Cardiac septum (tissue), 1 donor: ENCODE data around the gene SDK1. TPM values are rescaled to one million over a fixed set of nuclear protein-coding genes. Genes with fewer than 3 reads are reported as not detected.

Experiments
- DNase-seq: peaks from one replicate; pipeline ENCODE4 v3.0.0-alpha.2; 2020; ENCODE audit warnings: low spot score
- intact Hi-C: fragments of 100-400 bp; cut with DNase I; formaldehyde crosslinking; loops from one replicate; pipeline ENCODE4 v1.14.0; 2022
- total RNA-seq: library from RNA; stranded (reverse); fragmentation: NEBNext Ultra II Directional; extraction: Animal tissue kit (Norgen Biotek cat#: 25700); gene quantifications from one replicate; pipeline ENCODE4 v1.2.1, GENCODE V29; 2021
- donor health status: DM: no; HTN: no; CAD: no.

Gene SDK1
- total RNA-seq, 1 donor from 2014 or later, result 0.32 TPM

DNA sequence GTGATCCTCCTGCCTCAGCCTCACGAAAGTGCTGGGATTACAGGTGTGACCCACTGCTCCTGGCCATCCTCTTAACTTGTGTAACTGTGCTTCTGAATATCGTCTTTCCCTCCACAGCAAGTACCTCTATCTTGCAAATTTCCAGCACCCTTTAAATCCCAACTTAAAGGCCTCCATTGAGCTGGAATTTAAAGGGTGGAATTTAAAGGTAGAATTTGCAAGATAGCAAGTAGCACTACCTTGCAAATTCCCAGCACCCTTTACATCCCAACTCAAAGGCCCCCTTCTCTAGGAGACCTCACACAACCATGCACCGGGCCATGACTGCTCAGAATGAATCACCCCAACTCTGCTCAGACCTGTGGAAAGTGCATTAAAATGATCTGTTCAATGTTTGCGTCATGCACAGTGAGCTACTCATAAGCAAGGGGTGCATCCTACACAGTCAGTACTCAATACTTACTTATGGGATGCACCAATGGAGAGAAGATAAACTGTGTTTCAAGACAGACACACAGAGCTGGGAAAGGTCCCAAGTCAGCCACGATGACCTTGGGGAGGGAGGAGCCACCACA, 17.8 kb upstream of the SDK1 start:
- intact Hi-C loops, result no loop called here

GRCh38 chr7:3285652-3286051, 15.4 kb upstream of the SDK1 start:
- intact Hi-C loops, result no loop called here

More for the DNA sequence above, 17.8 kb upstream of the SDK1 start:
- no peak for DNase-seq

DNA sequence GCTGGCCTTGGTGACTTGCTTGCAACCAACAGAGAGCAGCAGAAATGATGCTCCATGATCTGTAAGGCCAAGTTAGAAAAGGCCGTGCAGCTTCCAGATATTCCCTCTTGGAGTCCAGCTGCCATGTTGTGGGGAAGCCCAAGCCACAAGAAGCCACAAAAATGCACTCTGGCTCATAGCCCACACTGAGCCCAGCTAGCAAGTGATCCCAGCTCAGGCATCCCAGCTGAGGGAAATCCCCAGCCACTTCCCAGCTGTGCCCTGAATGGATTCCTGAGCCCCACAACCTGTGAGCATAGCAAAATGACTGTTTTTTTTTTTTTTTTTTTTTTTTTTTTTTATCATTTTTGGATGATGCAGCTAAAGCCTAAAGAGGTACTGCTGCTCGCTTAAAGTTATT, 11.1 kb upstream of the SDK1 start:
- intact Hi-C loops, result no loop called here
- DNase-seq, result no peak

More at GRCh38 chr7:3285652-3286051, 15.4 kb upstream of the SDK1 start:
- DNase-seq, result no peak

- no peak for DNase-seq
- intact Hi-C loops, result no loop called here
Observed at GRCh38 chr7:3292694-3293093, 8.4 kb upstream of the SDK1 start.

GRCh38 chr7:3294432-3295100, 6.5 kb upstream of the SDK1 start:
- DNase-seq, result no peak
- intact Hi-C loops, result no loop called here

GRCh38 chr7:3297105-3297819, 3.8 kb upstream of the SDK1 start:
- DNase-seq, result no peak
- intact Hi-C loops, result no loop called here

GRCh38 chr7:3300221-3300650, 816 bp upstream of the SDK1 start:
- no peak for DNase-seq
- intact Hi-C loops, result loop anchor here (10.0 kb wide), 1 partner anchor 595 kb away; no protein-coding TSS in a partner anchor

DNA sequence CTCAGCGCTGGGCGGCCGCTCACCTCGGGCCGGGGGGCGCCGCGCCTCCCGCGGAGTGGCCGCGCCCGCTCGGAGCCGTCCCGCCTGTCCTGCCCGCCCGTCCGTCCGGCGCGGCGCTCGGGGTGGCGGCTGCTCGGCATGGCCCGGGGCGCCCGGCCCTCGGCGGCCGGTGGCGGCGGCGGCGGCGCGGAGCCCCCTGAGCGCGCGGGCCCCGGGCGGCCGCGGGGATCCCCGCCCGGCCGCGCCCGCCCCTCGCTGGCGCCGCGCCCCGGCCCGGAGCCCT, 338 bp downstream of the SDK1 start:
- intact Hi-C loops, result loop anchor here (10.0 kb wide), 1 partner anchor 593 kb away; no protein-coding TSS in a partner anchor
- DNase-seq, result no peak

DNA sequence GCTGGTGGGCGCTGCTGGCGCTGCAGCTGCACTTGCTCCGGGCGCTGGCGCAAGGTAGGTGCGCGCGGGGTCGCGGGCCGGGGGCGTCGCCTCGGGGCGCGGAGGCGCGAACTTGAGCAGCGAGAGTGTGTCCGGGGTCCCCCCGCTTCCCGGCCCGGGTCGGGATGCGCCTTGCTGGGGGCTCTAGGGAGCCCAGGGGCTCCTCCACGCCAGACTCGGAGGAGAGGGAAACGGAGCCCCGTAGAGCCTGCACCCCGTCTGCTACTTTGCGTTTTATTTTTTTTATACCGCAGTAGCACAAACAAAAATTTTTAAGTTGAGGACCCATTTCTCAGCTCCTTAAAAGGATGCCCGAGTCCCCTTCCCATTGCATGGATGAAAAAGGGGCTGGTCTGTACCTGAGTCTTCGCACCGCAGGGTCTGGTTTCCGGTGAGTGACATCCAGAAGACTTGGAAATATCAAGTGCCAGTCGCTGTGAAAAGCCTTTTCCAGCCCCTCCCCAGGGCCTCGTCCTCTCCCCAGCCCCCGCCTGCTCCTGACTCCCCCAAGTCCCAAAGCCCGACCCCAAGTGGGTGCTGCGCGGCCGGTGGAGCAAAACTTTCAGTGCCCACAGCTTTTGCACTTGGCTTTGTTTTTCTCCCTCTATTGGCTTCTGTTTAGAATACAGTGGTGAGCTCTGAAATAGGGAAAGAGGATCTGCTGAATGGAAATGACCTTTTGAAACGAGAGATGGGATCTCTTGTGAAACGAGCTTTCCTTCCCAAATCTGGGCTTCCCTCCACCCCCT, 973 bp downstream of the SDK1 start:
- intact Hi-C loops, result loop anchor here (10.0 kb wide), 1 partner anchor 593 kb away; no protein-coding TSS in a partner anchor
- DNase-seq, result no peak

GRCh38 chr7:3302681-3303320, 1.7 kb downstream of the SDK1 start:
- intact Hi-C loops, result loop anchor here (10.0 kb wide), 1 partner anchor 592 kb away; no protein-coding TSS in a partner anchor
- no peak for DNase-seq

- intact Hi-C loops, result loop anchor here (10.0 kb wide), 1 partner anchor 591 kb away; no protein-coding TSS in a partner anchor
- DNase-seq, result no peak
Observed at GRCh38 chr7:3304131-3304530, 3.1 kb downstream of the SDK1 start.

DNA sequence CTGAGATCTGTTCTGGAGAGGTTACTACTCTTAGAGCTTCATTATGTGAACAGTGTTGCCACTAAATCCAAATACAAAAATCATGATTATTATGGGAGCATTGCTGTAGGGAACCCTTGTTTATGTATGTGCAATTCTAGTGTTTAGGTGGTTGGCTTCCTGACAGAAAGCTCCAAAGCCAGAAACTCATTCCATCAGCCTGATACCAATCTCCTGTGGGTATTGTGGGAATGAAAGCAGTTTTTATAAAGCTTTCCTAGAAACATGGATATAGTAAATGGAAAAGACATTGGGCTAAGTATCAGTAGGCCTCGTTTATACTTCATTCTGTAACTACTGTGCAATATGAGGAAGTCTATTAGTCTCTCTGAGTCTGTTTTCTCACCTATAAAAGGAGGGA, 6.4 kb downstream of the SDK1 start:
- no peak for DNase-seq
- intact Hi-C loops, result loop anchor here (10.0 kb wide), 1 partner anchor 587 kb away; no protein-coding TSS in a partner anchor

DNA sequence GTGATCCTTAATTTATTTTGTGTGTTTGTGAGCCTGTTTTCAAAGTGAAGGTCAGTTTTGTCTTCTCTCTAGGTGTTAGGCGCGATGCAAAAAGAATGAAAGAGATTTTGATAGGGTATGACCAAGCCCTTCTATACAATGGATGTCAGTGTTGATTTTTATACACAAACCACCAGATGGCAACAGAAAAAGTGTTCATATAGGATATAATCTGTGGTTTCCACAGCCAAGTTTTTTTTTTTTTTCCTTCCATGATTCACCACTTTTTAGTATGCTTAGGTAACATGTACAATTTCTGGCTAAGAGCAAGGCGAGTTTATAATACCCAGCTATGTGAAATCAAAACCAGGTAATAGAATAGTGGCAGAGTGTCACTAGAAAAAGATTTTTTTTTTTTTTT, 8.1 kb downstream of the SDK1 start:
- intact Hi-C loops, result loop anchor here (10.0 kb wide), 1 partner anchor 586 kb away; no protein-coding TSS in a partner anchor
- DNase-seq, result no peak

DNA sequence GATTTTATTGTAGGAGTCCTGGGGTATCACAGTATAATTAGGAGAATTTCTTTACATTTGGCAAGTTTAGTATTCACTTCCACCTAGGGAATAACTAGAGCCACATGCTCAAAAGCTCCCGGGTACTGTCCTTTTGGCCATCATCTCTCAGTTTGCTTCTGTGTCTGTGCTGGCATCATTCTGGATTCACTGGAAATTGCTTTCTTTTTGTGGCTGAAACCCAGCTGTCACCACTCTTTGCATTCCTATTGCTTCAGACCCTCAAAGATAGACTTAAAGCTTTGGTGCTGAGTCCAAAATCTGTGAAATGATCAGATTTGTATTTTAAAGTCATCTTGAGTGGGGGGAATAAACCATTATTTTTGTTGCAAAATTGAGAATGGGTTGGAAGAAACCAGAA, 8.9 kb downstream of the SDK1 start:
- no peak for DNase-seq
- intact Hi-C loops, result loop anchor here (10.0 kb wide), 1 partner anchor 585 kb away; no protein-coding TSS in a partner anchor

- intact Hi-C loops, result no loop called here
- DNase-seq, result no peak
Observed at GRCh38 chr7:3310884-3311283, 9.8 kb downstream of the SDK1 start.

DNA sequence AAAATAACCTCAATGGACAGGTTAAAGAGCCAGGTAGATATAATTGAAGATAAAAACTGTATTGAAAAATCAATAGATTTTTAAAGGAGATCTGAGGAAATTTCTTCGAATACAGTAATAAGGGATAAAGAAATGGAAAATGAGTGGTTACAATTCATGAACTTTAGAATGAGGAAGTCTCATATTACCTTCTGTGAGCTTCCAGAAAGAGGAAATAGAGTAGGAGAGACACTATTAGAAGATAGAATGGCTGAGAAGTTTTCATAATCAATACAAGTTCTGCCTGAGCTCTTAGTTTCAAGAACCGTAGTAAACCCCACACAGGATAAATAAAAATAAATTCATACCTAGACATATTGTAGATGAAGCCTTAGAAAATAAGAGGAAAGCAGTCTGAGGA, 11.5 kb downstream of the SDK1 start:
- intact Hi-C loops, result no loop called here
- no peak for DNase-seq

- intact Hi-C loops, result no loop called here
- DNase-seq, result no peak
Observed at GRCh38 chr7:3318874-3319273, 17.8 kb downstream of the SDK1 start.

- no peak for DNase-seq
- intact Hi-C loops, result no loop called here
Observed at GRCh38 chr7:3321206-3321605, 20.2 kb downstream of the SDK1 start.

DNA sequence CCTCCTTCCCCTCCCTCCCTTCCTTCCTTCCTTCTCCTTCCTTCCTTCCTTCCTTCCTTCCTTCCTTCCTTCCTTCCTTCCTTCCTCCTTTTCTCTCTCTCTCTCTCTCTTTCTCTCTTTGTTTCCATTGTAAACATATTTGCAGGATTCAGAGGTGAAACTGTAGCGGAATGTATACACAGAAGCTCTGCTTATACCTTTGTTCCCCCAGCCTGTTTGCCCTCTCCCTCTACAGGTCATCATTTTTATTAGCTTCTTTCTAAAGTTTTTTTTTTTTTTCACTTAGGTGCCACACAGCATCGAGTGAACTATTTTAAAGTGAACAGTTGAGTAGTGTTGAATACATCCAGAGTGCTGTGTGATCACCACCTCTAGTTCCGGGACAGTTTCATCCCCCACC, 20.7 kb downstream of the SDK1 start:
- intact Hi-C loops, result no loop called here
- DNase-seq, result no peak
